ENCODE data around the gene PLEKHG4B.

PLEKHG4B gene

DNA sequence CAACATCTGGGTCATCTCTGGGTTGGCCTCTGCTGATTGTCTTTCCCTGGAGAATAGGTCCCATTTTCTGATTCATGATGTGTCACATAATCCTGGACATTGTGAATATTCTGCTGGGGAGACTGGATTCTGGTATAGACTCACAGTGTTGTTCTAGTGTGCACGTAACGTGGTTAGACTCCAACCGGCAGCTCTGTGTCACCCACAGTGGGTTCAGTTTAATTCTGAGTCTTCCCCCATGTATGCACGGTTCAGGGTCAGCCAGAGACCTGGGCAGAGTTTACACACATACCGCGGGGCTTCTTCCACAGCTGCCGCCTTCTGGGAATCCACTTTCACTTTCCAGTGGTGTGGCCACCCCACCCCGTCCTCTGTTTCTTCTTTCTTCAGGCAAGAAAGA is 61.3 kb downstream of the PLEKHG4B start:
- no peak overlapping the region for H3K27ac ChIP-seq (ENCODE audit: low read depth, low read length)
- H3K36me3 ChIP-seq (ENCODE audit: control insufficient read depth, insufficient read depth, low read length): peaks cover 74% of the 10 kb centered on the region
- H3K9ac ChIP-seq (ENCODE audit: low read depth, low read length): no peak overlapping the region
- no peaks in the 10 kb centered on the region for H3K9me3 ChIP-seq (ENCODE audit: control insufficient read depth, insufficient read depth, low read length)
- H3K4me3 ChIP-seq (ENCODE audit: low read depth, low read length): no peak overlapping the region
- H3K27me3 ChIP-seq (ENCODE audit: control insufficient read depth, insufficient read depth, low read length): no peaks in the 10 kb centered on the region
- no peaks in the 10 kb centered on the region for H3K4me1 ChIP-seq (ENCODE audit: control insufficient read depth, insufficient read depth, low read length)

DNA sequence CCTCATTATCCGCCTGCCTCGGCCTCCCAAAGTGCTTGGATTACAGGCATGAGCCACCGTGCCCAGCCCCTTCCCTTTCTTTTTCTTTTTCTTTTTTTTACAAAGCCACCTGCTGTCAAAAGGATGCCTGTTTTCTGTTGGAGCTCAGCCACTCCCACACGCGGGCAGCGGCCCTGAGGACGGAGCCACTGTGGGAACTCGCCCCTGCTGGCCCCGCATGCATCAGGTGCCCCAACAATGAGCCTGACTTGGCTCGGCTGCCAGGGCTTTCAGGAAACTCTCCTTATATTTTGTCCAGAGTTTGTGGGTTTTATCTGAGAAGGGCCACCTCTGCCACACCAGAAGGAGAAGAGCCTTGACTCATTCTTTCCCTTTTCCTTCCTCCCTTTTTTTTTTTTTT is 62.3 kb downstream of the PLEKHG4B start:
- no peak overlapping the region for H3K27ac ChIP-seq (ENCODE audit: low read depth, low read length)
- no peaks in the 10 kb centered on the region for H3K27me3 ChIP-seq (ENCODE audit: control insufficient read depth, insufficient read depth, low read length)

DNA sequence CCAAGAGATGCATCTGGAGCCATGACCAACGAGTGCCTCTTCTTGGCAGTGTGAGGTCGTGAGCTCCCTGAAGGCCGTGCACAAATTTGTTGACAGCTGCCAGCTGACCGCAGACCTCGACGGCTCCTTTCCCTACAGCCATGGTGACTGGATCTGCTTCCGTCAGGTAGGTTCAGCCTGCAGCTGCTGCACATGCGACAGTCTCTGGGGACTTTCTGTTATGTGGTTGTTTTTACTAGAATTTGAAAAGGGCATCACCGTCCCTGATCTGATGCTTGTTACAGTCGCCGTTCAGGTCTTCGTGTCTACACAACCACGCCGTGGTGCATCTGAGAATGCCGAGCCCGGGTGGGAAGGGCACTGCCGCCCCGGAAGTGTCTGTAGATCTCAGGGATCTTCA is 62.9 kb downstream of the PLEKHG4B start:
- H3K9me3 ChIP-seq (ENCODE audit: control insufficient read depth, insufficient read depth, low read length): no peaks in the 10 kb centered on the region
- no peaks in the 10 kb centered on the region for H3K27me3 ChIP-seq (ENCODE audit: control insufficient read depth, insufficient read depth, low read length)
- peaks cover 78% of the 10 kb centered on the region for H3K36me3 ChIP-seq (ENCODE audit: control insufficient read depth, insufficient read depth, low read length)
- H3K9ac ChIP-seq (ENCODE audit: low read depth, low read length): no peak overlapping the region
- H3K4me1 ChIP-seq (ENCODE audit: control insufficient read depth, insufficient read depth, low read length): no peaks in the 10 kb centered on the region
- H3K27ac ChIP-seq (ENCODE audit: low read depth, low read length): no peak overlapping the region
- H3K4me3 ChIP-seq (ENCODE audit: low read depth, low read length): no peak overlapping the region

More for the DNA sequence above, 62.3 kb downstream of the PLEKHG4B start:
- no peak overlapping the region for H3K4me3 ChIP-seq (ENCODE audit: low read depth, low read length)
- peaks cover 72% of the 10 kb centered on the region for H3K36me3 ChIP-seq (ENCODE audit: control insufficient read depth, insufficient read depth, low read length)
- H3K9me3 ChIP-seq (ENCODE audit: control insufficient read depth, insufficient read depth, low read length): no peaks in the 10 kb centered on the region
- H3K9ac ChIP-seq (ENCODE audit: low read depth, low read length): no peak overlapping the region
- no peaks in the 10 kb centered on the region for H3K4me1 ChIP-seq (ENCODE audit: control insufficient read depth, insufficient read depth, low read length)

DNA sequence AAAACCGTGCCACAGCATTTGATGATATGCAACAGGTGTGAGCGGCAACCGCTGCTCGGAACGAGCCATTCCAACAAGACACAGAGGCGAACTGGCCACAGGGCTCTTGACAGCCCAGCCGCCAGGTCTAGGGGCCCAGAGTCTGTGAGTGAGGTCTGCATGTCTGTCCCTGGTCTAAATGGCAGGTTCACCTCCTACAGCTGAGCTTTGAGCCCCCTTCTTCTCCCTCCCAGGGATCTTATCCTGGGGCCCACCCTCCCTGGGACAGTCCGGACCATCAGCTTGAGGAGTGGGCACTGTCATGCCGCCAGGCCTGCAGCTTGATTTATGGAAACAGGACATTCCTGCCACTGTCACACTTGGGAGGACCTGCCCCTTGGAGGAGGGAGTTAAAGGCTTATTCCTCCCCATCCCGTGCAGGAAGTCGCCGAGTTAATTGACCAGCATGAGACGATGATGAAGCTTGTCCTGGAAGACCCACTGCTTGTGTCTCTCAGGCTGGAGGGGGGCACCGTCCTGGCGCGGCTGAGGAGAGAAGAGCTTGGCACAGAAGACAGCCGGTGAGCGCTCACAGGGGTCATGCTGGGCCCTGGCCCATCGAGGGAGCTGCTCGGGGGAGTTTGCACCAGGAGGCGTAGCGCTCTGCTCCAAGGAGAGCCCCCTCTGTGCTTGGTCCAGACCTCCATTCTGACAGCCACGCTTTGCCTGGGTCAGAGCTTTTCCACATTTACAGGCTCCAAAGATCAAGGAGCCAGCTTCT is 63.9 kb downstream of the PLEKHG4B start:
- H3K27me3 ChIP-seq (ENCODE audit: control insufficient read depth, insufficient read depth, low read length): no peaks in the 10 kb centered on the region
- H3K4me1 ChIP-seq (ENCODE audit: control insufficient read depth, insufficient read depth, low read length): no peaks in the 10 kb centered on the region
- no peak overlapping the region for H3K9ac ChIP-seq (ENCODE audit: low read depth, low read length)
- no peaks in the 10 kb centered on the region for H3K9me3 ChIP-seq (ENCODE audit: control insufficient read depth, insufficient read depth, low read length)
- H3K4me3 ChIP-seq (ENCODE audit: low read depth, low read length): no peak overlapping the region
- no peak overlapping the region for H3K27ac ChIP-seq (ENCODE audit: low read depth, low read length)
- peaks cover 79% of the 10 kb centered on the region for H3K36me3 ChIP-seq (ENCODE audit: control insufficient read depth, insufficient read depth, low read length)

DNA sequence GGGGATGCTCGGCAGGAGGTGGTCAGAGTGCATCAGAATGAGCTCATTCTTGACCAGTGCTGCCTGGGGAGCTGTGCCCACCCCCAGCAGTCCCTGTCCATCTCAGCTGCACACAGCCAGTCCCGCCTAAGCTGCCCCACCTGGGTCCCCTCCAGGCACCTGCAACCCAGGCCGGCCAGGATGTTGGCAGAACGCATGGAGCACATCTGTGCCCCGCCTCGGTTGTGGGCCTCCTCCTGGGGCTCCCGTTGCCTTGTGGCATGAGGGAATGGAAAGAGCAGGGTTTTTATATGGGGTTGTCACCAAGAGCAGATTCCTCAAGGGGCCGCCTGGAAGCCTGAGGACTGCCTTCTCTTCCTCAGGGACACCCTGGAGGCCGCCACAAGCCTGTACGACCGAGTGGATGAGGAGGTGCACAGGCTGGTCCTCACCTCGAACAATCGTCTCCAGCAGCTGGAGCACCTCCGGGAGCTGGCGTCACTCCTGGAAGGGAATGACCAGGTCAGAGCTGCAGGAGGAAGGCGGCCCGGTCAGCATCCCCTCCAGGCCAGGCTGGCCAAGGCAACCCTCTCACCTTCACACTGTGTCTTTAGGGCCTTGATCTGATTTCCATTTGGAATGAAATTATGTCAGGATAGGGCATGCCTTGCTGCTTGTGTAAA is 64.6 kb downstream of the PLEKHG4B start:
- H3K4me1 ChIP-seq (ENCODE audit: control insufficient read depth, insufficient read depth, low read length): no peaks in the 10 kb centered on the region
- no peak overlapping the region for H3K27ac ChIP-seq (ENCODE audit: low read depth, low read length)
- no peak overlapping the region for H3K4me3 ChIP-seq (ENCODE audit: low read depth, low read length)

DNA sequence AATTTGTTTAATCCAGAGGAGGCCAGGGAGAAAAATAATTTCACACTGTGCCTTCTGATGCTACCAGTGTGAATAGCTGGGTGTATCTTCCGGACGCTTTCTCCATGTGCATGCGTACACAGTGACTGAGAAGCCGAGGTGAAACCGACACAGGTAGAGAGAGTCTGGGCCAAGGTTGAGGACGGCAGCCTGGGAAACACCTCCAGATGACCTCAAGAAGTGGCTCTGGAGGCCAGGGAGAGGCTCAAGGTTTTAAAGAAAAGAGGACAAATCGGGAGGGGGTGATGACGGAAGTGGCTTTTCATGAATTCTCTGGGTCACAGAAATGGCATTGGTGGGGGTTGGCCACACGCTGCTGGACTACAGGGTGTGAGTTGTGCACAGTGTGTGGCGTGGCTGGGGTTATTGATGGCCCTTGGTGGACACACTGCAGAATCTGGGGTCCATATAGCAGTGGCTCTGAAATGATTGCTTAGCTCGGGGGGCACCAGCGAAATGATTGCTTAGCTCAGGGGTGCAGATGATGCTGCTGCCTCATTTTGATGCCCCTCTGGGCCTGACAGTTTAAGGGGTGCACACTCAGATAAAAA is 65.3 kb downstream of the PLEKHG4B start:
- H3K27ac ChIP-seq (ENCODE audit: low read depth, low read length): no peak overlapping the region
- H3K4me1 ChIP-seq (ENCODE audit: control insufficient read depth, insufficient read depth, low read length): no peaks in the 10 kb centered on the region
- no peak overlapping the region for H3K4me3 ChIP-seq (ENCODE audit: low read depth, low read length)
- H3K9me3 ChIP-seq (ENCODE audit: control insufficient read depth, insufficient read depth, low read length): no peaks in the 10 kb centered on the region
- peaks cover 81% of the 10 kb centered on the region for H3K36me3 ChIP-seq (ENCODE audit: control insufficient read depth, insufficient read depth, low read length)
- H3K9ac ChIP-seq (ENCODE audit: low read depth, low read length): no peak overlapping the region
- H3K27me3 ChIP-seq (ENCODE audit: control insufficient read depth, insufficient read depth, low read length): no peaks in the 10 kb centered on the region

More for the DNA sequence above, 64.6 kb downstream of the PLEKHG4B start:
- H3K9ac ChIP-seq (ENCODE audit: low read depth, low read length): no peak overlapping the region
- H3K27me3 ChIP-seq (ENCODE audit: control insufficient read depth, insufficient read depth, low read length): no peaks in the 10 kb centered on the region
- H3K36me3 ChIP-seq (ENCODE audit: control insufficient read depth, insufficient read depth, low read length): peaks cover 81% of the 10 kb centered on the region
- no peaks in the 10 kb centered on the region for H3K9me3 ChIP-seq (ENCODE audit: control insufficient read depth, insufficient read depth, low read length)

DNA sequence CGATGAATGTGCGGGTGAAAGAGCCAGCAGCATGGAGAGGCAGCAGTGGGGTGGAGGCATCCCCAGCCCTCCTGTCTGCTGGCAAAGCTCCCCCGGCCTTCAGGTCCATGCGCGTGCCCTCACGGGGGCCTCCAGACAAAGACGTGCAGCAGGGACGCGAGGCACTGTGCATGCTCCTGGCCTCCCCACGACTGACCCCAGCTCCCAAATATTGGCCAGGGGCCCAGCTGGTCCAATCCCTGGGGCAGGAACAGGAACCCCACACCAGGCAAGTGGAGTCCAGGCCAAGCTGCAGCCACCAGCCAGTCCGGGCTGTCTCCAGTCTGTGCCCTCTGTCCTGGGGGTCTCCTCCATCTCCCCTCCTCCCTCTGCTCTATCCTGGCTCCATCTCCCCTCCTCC is 65.8 kb downstream of the PLEKHG4B start:
- H3K36me3 ChIP-seq (ENCODE audit: control insufficient read depth, insufficient read depth, low read length): peaks cover 82% of the 10 kb centered on the region
- H3K4me1 ChIP-seq (ENCODE audit: control insufficient read depth, insufficient read depth, low read length): no peaks in the 10 kb centered on the region
- H3K27ac ChIP-seq (ENCODE audit: low read depth, low read length): no peak overlapping the region

DNA sequence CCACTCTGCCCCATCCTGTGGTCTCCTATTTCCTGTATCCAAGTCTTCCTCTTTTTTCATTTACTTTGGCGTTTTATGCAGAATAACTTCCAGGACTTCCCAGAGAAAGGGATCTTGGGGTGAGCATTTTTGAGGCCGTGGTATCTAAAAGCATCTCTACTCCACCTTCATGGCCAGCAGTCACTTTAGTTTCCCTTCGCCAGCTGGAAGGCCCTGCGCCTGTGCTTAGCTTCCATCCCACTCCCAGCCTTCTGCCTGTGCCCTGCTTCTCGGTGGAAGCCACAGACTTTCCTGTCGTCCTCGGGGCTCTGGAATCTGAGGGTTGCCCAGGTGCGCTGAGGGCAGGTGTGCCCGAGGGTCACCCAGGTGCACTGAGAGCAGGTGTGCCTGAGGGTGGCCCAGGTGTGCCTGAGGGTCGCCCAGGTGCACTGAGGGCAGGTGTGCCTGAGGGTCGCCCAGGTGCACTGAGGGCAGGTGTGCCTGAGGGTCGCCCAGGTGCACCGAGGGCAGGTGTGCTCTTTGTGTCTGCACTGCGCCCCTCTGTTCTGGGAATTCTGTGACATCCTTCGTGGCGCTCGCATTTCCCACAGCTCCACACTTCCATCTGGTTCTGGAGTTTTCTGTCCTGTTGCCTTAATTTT is 67.0 kb downstream of the PLEKHG4B start:
- Histone ChIP-seq H3K9ac (ENCODE audit: low read depth, low read length) (no peak overlapping the region), H3K36me3 (ENCODE audit: control insufficient read depth, insufficient read depth, low read length) (peaks cover 78% of the 10 kb centered on the region), H3K4me1 (ENCODE audit: control insufficient read depth, insufficient read depth, low read length) (no peaks in the 10 kb centered on the region), H3K9me3 (ENCODE audit: control insufficient read depth, insufficient read depth, low read length) (no peaks in the 10 kb centered on the region), H3K4me3 (ENCODE audit: low read depth, low read length) (no peak overlapping the region), H3K27me3 (ENCODE audit: control insufficient read depth, insufficient read depth, low read length) (no peaks in the 10 kb centered on the region), H3K27ac (ENCODE audit: low read depth, low read length) (no peak overlapping the region)

More for the DNA sequence above, 65.8 kb downstream of the PLEKHG4B start:
- no peak overlapping the region for H3K9ac ChIP-seq (ENCODE audit: low read depth, low read length)
- H3K9me3 ChIP-seq (ENCODE audit: control insufficient read depth, insufficient read depth, low read length): no peaks in the 10 kb centered on the region
- no peaks in the 10 kb centered on the region for H3K27me3 ChIP-seq (ENCODE audit: control insufficient read depth, insufficient read depth, low read length)
- no peak overlapping the region for H3K4me3 ChIP-seq (ENCODE audit: low read depth, low read length)

DNA sequence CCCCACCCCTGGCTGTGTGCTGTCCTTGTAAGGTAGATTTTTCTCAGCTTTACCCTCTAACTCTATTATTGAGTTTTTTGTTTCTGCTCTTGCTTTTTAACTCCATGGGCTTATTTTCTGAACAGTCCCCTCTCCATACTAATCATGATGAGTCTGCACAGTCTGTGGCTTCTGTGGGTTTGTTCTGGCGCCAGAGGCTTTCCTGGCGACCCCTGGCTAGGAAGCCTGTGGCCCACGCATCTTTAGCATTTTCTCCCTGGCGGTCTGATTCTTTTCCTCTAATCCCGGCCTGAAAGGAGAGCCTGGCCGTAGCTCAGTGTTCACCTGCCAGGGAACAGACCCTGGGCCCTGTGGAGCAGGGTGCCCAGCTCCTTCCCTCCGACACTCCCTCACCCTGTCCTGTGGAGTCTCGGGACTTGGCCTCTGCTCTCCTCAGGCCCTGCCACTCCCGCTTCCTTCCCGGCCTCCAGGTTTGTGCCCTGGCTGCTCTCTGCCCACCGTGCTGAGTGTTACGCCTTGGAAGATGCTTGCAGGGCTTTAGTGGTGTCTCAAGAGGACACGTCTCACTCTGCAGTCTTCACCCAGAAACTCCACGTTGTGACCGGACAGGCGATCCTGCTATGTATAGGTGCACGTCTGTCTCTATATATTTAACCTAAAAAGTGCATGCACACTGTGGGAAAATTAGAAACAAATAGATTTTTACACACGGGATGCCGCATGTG is 67.6 kb downstream of the PLEKHG4B start:
- H3K36me3 ChIP-seq (ENCODE audit: control insufficient read depth, insufficient read depth, low read length): peaks cover 73% of the 10 kb centered on the region
- H3K27ac ChIP-seq (ENCODE audit: low read depth, low read length): no peak overlapping the region

DNA sequence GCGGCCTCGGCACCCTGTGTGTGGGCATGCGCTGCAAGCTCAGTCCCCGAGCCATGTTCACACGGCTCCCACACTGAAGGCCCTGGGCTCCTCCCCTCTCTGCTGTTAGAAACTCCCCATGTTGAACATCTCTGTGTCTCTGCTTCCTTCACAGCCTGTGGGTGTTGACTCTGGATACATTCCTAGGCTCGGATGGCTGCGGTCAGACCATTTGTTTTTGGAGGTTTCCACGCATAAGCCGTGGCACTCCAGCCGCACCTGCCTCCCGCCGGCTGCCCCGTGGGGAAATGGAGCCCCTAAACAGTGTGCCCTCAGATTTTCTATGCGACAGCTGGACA is 68.2 kb downstream of the PLEKHG4B start:
- no peak overlapping the region for H3K9ac ChIP-seq (ENCODE audit: low read depth, low read length)
- H3K36me3 ChIP-seq (ENCODE audit: control insufficient read depth, insufficient read depth, low read length): peaks cover 68% of the 10 kb centered on the region
- no peaks in the 10 kb centered on the region for H3K4me1 ChIP-seq (ENCODE audit: control insufficient read depth, insufficient read depth, low read length)
- no peaks in the 10 kb centered on the region for H3K9me3 ChIP-seq (ENCODE audit: control insufficient read depth, insufficient read depth, low read length)
- H3K27me3 ChIP-seq (ENCODE audit: control insufficient read depth, insufficient read depth, low read length): no peaks in the 10 kb centered on the region
- no peak overlapping the region for H3K4me3 ChIP-seq (ENCODE audit: low read depth, low read length)
- no peak overlapping the region for H3K27ac ChIP-seq (ENCODE audit: low read depth, low read length)

More for the DNA sequence above, 67.6 kb downstream of the PLEKHG4B start:
- H3K4me1 ChIP-seq (ENCODE audit: control insufficient read depth, insufficient read depth, low read length): no peaks in the 10 kb centered on the region
- H3K27me3 ChIP-seq (ENCODE audit: control insufficient read depth, insufficient read depth, low read length): no peaks in the 10 kb centered on the region
- H3K9me3 ChIP-seq (ENCODE audit: control insufficient read depth, insufficient read depth, low read length): no peaks in the 10 kb centered on the region
- no peak overlapping the region for H3K9ac ChIP-seq (ENCODE audit: low read depth, low read length)
- H3K4me3 ChIP-seq (ENCODE audit: low read depth, low read length): no peak overlapping the region
